GM18508 (cell line): Measurements from ENCODE around the gene KCND2.

Experiments
- ATAC-seq: cut with Tn5 transposase; IDR thresholded peaks from one replicate; pipeline ENCODE4 v1.9.1; 2021; ENCODE audit warnings: moderate number of reproducible peaks; ENCODE audit not compliant: insufficient read depth, unreplicated experiment

Gene KCND2

DNA sequence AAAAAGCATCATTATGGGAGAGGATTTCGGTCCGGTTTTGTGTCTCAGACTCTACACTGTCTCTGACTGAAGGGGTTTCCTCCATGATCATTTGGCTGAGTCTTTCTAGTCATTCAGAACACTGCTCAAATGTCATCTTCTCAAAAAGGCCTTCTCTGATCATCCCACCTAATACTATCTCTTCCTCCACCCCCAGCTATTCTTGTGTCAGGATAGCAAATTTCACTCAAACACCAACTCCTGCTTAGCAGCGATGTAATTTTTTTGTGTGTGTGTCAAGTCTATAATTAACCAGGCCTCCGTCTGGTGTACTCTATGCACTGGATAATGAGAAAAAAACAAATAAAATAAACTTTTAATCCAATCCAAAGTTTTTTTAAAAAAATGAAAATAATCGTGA, 200.4 kb downstream of the KCND2 start:
- no peak for ATAC-seq

DNA sequence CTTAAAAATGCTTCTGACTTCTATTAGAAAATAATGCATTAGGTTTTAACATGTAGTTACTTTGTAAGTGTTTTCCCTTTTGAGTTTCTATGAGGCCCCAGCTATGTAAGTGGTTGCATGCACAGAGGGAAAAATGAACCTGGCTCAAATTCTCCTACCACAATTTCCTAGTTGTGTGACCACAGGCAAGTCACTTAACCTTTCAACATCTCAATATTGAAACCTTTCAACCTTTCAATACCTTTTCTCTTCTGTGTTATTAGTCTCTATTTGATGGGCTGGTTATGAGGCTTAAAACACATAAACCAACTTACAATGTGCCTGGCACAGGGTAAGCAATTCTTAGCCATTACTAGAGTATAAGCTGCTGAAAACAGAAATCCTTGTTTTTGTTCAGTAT, 203.0 kb downstream of the KCND2 start:
- peak; percentile 57 for ATAC-seq

DNA sequence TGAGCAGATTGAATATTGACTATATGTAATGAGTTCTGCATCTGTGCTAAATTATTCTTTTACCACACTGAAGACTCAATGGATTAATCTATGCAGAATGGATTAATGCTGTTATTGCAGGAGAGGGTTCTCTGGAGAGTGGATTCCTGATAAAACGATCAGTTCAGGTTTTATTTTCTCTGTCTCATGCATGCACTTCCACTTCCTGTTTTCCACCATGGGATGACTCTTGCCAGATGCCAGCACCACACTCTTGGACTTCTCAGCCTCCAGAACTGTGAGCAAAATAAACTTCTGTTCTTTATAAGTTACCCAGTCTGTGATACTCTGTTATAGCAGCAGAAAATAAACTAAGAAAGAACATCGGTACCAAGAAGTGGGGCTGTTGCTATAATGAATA, 207.5 kb downstream of the KCND2 start:
- ATAC-seq = no peak

DNA sequence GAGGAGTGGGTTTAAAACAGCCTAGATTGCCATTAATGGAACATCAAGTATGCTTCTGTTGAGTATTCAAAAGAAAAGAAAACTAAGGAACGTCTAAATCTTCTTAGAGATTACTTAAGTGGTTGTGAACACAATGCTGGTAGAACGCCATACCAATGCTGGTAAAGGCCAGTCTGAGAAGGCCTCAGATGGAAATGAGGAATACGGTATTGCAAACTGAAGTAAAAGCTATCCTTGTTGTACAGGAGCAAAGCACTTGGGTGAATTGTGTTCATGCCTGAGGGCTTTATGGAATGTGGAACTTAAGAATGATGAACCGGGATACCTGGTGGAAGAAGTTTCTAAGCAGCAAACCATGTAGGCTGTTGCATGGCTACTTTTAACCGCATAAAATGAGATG, 208.0 kb downstream of the KCND2 start:
- ATAC-seq = no peak

DNA sequence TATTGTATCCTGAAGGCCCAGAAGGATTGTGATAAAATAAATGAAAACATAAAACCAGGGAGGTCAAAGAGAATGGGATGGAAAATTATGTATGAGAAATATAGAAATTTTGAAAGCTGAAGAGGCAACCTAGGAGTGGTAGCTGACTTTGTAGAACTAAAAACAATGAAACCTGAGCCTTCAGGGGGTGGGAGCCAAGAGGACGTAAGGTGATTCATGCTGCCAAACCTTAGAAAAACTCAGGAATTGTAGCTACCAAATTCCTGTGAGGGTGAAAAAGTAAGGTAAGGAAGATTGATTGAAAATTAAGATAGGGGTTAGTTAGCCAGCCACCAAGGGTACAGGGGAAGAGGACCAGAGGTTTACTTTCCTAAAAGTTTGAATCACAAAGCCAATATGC, 213.2 kb downstream of the KCND2 start:
- no peak for ATAC-seq

DNA sequence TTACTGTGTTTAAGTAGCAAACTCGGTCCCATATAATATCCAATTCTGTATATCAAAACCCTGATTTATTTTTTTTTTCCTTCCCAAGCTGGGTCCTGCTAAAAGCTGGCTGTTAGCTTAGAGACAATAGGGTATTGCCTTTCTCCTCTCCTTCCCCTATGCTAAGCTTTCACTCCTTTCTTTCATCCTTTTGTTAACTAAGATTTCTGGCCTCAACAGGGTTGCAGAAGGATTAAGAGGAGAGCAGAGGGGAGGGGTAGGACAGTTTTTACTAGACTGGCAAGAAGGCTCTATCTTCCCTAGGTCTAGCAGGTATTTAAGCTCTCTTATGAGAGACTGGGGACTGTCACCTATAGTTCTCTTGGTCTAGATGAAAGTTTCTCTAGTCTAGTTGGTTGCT, 229.2 kb downstream of the KCND2 start:
- ATAC-seq = no peak

DNA sequence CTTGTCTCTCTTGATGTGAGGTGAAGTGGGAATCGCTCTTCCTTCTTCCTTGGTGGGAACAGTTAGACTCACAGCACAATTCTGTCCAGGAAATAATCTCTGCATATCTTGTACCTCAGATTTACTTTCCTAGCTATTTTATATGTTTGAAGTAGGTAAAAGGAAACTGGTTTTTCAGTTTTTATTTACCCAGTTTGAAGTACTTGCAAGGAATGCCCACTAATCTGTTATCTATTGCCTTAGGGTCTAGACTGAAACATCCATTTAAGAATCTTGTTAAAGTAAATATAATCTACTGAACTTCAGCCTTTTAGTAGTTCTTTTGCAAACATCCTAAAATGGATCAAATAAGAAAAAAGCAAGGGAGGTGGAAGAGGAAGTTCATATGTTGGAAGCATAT, 229.8 kb downstream of the KCND2 start:
- ATAC-seq = no peak

DNA sequence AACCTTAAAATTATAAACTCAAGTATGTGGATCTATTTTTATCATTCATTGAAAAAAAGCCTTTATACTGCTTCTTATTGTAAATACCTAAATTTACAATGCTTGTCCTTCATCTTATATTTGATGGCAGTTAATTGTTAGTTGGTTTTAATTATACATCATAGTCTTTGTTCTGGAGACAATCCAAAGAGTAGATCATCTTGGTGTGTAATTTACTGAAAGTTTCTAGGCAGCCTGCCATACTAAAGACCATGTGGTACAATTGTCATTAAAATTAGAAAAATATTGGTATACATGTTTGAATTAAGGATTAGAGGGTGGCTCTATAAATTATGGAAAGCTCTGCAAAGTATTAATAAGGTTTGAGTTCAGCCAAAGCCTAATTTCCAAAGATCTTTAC, 231.4 kb downstream of the KCND2 start:
- no peak for ATAC-seq

DNA sequence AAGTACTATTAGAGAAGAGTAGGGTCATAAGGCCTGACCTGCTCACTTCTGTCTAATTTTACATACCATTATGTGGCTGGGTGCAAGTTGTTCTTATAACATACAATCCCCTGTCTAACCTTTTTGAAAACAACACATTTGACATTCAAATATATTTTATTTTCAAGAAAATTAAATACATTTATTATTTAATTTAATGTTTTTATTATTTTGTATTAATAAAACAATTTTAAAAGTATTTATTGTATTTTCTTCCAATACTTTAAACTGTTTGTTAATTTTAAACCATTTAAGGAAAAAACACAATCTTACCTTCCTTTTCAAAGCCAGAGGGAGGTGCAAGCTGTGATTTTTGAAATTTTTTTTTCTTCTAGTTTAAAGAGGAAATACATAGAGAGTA, 232.8 kb downstream of the KCND2 start:
- no peak for ATAC-seq

DNA sequence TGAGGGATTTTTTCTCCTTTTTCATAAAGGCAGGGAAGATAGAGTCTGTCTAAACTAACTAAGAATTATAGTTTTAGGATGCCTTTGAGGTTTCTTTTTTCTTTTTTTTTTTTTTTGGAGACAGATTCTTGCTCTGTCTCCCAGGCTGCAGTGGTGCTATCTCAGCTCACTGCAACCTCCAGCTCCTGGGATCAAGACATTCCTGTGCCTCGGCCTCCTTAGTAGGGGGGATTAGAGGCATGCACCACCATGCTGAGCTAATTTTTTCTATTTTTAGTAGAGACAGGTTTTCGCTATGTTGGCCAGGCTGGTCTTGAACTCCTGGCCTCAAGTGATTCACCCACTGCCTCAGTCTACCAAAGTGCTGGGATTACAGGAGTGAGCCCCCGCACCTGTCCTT, 239.7 kb downstream of the KCND2 start:
- ATAC-seq = no peak

DNA sequence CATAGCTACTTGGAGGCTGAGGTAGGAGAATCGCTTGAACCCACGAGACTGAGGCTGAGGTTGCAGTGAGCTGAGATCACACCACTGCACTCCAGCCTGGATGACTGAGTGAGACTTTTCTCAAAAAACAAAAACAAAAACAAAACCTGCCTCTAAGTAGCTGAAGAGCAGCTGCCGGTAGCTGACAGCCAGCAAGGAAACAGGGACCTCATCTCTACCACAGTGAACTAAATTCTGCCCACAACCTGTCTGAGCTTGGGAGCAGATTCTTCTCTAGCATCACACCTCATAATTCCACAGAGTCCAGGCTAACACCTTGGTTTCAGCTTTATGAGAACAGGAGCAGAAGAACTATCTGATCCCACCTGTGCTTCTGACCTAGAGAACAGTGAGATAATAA, 246.2 kb downstream of the KCND2 start:
- ATAC-seq = no peak

DNA sequence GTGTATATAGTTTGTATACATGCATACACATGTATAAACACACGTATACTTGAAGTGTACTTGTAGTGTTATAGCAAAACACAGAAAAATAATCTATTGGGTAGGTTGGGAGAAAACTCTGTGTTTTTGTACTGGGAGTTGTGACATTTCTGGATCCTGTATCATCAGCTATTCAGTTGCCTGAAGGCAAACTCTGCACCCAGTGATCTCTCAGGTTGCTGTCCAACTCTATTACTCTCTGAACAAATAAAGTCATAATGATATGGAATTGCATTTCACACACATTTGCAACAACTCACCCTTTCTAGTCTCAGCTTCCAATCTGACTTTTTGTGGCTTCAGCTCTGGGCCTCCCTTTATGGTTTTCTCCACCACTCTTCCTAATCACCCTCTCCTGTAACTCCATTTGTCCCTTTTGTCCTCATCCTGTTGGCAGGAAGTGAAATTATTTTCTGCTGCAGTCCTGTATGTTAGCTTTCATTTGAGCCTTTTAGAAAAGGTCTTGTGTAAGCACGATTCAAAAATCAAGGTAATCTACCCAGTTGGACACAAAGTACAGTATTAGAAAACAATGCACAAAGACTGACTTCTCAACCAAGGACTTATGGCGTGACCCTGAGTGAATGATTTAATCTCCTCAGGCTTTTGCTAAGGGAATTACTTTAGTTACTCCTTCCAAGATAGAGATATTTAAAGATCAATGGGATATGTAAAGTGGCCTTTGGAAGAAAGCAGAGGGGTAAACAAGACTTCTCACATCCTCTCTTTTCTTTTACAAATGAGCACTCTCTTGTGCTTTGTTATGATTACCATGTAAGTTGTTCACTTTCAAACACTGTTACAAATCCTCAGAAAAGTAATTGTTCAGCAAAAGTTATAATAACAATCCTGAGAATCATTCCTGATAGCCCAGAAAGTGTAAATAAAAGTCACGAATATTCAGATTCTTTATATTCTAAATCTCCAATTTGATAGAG, 249.1 kb downstream of the KCND2 start:
- ATAC-seq = no peak

DNA sequence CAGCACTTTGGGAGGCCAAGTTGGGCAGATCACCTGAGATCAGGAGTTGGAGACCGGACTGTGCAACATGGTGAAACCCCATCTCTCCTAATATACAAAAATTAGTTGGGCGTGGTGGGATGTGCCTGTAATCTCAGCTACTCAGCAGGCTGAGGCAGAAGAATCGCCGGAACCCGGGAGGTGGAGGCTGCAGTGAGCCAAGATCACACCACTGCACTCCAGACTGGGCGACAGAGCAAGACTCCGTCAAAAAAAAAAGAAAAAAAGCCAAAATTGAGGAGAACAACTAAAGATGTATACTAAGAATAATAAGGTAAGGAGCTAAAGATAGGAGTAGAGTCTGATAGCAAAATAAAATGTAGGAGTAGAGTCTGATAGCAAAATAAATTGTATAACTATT, 251.0 kb downstream of the KCND2 start:
- ATAC-seq = no peak

DNA sequence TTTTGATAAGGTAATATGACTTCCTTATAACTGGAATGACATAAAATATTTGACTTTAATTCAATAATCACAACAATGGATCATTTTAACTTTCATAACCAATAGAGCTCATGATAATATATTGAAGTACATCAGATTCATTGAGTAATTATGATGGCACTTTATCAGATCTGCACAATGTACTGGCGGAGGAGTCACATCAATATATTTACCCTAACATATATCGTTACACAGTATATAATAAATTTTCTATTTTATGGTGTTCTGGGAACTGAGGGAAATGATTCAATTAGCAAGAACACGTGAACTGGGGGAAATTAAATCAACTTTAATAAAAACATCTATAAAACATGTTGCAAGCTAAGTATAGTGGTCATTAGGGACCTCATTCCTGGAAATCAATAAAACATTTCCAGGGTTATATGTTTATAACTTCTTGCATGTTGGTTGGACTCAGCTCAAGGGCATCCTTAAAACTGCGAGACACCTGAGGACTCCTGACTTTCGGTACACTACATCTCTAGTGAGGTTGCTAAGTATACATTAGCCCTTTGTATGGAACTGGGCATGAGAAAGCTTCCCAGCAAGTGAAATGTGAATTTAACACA, 254.0 kb downstream of the KCND2 start:
- ATAC-seq = no peak

DNA sequence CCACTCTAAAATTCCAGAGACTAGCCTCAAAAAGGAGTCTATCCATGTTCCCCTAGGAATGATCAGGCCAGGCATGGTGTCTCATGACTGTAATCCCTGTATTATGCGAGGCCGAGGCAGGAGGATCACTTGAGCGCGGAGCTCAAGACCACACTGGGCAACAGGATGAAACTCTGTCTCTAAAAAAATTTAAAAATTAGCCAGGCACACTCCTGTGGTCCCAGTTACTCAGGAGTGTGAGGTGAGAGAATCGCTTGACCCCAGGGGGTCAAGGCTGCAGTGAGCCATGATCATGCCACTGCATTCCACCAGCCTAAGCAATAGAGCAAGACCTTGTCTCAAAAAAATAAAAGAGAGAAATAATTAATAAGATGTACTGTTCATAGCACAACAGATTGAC, 256.8 kb downstream of the KCND2 start:
- no peak for ATAC-seq

DNA sequence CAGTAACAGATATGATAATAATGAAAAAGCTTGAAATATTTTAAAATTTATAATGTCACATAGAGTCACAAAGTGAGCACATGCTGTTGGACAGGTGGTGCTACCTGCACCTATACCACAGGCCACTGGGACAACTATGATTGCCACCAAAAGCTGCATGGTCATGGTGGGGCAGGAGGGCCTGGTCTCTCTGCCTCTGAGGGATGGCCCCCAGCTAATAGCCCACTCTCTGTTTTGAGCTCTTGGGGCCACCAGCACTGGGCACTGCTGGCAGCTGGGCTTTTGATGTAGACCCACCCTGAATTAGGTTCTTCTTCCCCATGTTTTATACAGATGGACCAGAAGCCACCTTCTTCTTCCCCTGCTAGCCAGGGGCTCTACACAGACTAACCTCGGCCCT, 265.4 kb downstream of the KCND2 start:
- ATAC-seq = no peak

DNA sequence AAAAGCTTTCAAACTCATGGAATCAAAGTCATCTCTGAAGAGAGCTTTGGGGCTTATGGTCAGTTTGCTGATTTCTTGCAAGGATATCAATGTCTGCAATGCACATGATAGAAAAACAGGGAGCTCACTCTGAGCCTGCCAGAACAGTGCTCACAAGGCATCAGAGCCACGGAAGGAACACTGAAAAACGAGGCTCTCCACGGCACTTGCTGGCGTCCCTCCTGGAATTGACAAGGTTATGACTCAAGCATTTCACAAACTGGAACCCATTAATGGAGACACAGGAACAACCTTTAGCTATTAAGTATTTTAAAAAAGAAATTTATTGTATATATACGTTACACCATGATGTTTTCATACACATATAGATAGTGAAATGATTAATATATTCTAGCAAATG, 266.3 kb downstream of the KCND2 start:
- ATAC-seq = no peak

DNA sequence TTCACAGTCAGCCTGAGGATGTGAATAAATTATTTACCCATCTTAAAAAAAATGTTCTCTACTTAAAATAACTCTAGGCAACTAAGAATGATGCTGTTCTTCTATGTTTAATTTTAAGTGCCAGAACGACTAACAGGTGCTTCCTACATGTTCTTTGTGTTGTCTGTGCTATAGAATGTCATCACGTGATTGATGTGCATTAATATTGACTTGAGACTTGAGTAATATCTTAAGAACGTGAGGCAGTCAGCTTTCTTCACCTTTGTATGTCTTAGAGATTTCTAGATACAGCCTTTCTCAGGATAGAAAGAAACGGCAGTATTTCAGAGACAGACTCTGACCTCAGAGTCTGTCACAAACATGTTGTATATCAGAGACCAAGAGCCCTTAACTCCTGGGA, 274.6 kb downstream of the KCND2 start:
- no peak for ATAC-seq

DNA sequence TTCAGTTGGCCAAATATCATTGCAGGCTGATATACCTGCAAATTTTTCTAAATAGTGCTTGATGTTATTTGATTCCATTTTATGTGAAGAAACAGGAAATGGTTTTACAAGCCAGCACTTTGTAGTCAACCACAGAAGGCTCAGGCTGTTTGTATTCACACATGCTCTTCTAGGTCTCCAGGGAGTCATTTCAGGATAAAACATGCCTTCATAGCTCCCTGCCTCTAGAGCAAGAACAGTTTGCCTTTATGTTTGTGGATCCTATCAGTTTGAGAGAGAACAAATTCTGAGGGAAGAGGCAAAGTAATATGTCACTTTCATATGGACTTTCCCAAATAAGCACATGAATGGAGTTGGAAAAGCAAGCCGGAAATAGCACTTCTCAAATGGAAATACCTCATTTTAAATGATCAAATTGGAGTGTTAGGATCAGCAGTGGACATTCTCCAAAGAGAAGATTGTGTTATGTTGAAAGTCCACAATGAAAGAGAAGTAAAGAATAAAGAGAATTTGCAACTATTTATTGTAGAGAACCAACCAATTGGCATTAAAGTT, 277.6 kb downstream of the KCND2 start:
- no peak for ATAC-seq

DNA sequence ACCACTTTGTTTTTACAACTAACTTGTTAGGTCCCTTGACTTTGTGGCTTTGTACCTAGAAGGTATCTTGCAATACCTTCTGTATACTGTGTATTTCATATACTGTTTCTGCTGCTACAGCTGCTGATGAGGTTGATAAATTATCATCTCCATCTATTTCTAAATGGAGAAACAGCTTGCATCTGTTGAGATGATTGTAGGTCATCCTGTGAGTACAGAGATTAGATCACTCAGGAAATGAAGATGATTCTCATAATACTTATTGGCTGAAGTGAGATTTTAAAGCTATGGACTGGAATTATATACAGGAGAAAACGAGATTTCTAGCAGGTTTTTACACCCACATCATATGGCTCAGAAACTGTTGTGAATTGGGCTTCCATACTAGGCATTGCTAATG, 280.5 kb downstream of the KCND2 start:
- peak; percentile 50 for ATAC-seq

DNA sequence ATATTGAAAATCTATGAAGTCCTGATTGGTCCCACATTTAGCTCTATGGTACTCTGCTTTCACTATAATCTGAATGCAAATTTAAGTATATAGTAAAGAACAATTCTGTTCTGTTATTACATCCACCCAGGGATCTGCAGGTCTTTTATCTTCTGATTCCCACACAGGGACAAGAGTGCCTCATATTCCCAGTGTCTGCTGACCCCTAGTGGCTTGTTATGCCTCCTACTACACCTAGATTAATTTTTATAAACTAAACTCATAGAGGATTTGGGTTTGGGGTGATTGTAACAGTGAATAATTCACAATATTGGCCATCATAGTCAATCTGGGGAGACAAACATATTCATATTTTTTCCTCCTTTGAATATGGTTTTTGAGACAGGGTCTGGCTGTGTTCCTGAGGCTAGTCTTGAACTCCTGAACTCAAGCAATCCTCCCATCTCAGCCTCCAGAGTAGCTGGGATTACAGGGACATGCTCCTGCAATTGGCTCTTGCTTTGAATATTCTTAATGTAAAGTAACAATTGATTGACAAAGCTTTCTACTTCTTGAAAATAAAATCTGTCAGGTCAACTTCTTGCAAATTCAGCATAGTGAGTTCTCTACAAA, 282.1 kb downstream of the KCND2 start:
- peak; percentile 38 for ATAC-seq
